Measurements from ENCODE around the gene SLC38A10. TPM values are rescaled to one million over a fixed set of nuclear protein-coding genes. Genes with fewer than 3 reads are reported as not detected.

The SLC38A10 gene
- total RNA-seq (2022) (120 and 121 TPM in 2 replicates), Bru-seq, nascent RNA (percentile 71 among the genes with signal in this experiment), BruChase-seq, experiment 1, labeled RNA remaining after a 6-hour chase (percentile 85 among the genes with signal in this experiment), BruChase-seq, experiment 2, labeled RNA remaining after a 2-hour chase (percentile 84 among the genes with signal in this experiment)
- long read RNA-seq, full-length matches to known transcripts: 39 of 92 reads
- long read RNA-seq, partial matches to known transcripts: 21 of 92 reads
- long read RNA-seq, other reads (novel, unspliced or antisense): 32 of 92 reads

DNA sequence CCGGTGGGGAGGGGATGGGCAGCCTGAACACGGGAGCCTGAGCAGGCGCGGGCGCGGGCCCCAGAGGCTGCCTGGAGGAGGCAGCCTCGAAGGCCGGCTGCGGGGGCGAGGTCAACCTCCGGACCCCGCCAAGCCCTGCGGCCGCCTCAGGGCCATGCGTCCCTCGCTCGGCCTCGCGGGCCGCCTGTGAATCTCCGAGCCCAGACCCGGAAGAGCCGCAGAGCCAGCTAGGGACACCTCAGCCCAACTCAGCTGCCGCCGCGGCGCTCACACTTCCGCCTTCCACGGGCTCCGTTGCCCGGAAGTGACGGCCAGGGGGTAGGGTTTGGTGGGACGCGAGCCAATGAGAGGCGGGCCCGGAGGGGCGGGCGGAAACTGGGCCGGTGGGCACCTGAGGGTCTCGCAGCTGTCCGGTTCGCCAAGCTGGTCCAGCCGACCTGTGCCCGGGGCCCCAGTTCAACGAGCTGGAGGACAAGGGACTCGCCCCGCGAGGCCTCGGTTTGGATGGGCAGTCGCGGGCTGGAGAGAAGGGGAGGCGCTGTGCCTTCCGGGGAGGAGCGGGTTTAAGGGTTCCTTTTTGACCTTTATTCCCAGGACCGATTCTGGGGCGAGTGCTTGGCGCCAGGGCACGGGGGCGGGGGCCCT lies at the start of gene SLC38A10:
SLC38A10 (minus strand) TSS at position 277 of the 645 bp plus-strand sequence. CDS start 386 bp downstream, outside the sequence.
- DNase-seq: peak; percentile 93
- TF ChIP-seq, protein P1, sequence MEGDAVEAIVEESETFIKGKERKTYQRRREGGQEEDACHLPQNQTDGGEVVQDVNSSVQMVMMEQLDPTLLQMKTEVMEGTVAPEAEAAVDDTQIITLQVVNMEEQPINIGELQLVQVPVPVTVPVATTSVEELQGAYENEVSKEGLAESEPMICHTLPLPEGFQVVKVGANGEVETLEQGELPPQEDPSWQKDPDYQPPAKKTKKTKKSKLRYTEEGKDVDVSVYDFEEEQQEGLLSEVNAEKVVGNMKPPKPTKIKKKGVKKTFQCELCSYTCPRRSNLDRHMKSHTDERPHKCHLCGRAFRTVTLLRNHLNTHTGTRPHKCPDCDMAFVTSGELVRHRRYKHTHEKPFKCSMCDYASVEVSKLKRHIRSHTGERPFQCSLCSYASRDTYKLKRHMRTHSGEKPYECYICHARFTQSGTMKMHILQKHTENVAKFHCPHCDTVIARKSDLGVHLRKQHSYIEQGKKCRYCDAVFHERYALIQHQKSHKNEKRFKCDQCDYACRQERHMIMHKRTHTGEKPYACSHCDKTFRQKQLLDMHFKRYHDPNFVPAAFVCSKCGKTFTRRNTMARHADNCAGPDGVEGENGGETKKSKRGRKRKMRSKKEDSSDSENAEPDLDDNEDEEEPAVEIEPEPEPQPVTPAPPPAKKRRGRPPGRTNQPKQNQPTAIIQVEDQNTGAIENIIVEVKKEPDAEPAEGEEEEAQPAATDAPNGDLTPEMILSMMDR (IDR thresholded peaks at IDR 0.05; ENCODE audit: unreplicated experiment): no peak
- Mint-ChIP-seq H3K9me3 (ENCODE audit: low read depth, unreplicated experiment) (no peaks in the 10 kb centered on the region), H3K27ac (ENCODE audit: unreplicated experiment) (peak within 1 kb of the TSS; percentile 91), H3K36me3 (ENCODE audit: insufficient read depth, unreplicated experiment) (peaks cover 38% of the 10 kb centered on the region), H3K27me3 (ENCODE audit: unreplicated experiment) (peaks cover 4% of the 10 kb centered on the region), H3K4me3 (ENCODE audit: low read depth, unreplicated experiment) (peak within 1 kb of the TSS; percentile 98), H3K4me1 (ENCODE audit: low read depth, unreplicated experiment) (peaks cover 8% of the 10 kb centered on the region)
- intact Hi-C loops (cut with micrococcal nuclease; ENCODE audit: unreplicated experiment): loop anchor here (10.0 kb wide), 1 partner anchor 190 kb away; no protein-coding TSS in a partner anchor
- no TSS peak for BruUV-seq (replicated peaks)
- CTCF ChIA-PET: interaction anchor here (0.6 to 1.2 kb wide), 4 partner anchors 14 to 189 kb away, joined by 3 to 7 read pairs (median 4); no protein-coding TSS in a partner anchor

DNA sequence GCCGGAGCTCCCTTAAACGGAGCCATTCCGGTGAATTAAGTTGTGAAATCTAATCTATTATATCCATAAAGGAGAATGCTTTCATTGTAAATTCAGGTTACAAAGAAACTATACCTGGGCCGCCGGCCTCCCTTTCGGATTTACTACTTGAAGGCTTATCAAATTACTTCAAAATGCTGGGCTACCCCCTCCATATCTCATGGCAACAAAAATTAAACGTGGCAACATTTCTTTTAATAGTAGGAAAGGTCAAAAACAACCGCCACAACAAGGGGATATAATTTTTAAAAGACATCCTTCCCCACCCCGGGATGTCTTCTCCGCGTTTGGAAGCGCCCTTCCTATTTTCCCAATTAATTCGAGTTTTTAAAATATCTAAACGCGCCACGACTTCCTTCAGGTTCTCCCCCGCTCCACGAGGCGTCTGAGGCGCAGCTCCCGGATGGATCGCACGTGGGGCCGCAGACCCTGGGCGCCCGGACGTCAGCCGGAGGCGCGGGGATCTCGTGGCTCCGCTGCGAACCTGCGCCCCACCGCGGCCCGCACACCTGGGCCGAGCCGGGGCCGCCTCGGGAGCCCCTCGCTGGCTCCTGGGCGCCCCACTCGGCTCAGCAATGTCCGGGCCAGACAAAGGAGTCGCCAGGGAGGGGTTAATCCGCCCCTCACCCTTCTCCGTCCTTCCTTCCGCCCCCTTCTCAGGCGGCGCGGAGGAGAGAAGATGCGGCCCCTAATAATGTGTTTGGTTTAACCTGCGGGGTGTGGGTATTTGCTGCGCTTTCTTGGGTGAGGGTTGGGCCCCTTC lies 47.4 kb upstream of the SLC38A10 start:
- TF ChIP-seq, protein P1 (IDR thresholded peaks at IDR 0.05; ENCODE audit: unreplicated experiment): no peak
- CTCF ChIA-PET: interaction anchor here (0.5 to 1.2 kb wide), 2 partner anchors 13 to 1622 kb away, joined by 3 to 5 read pairs; no protein-coding TSS in a partner anchor
- TSS peak; percentile 10 for BruUV-seq (replicated peaks)
- H3K27me3 Mint-ChIP-seq (ENCODE audit: unreplicated experiment): no peaks in the 10 kb centered on the region
- H3K36me3 Mint-ChIP-seq (ENCODE audit: insufficient read depth, unreplicated experiment): peaks cover 70% of the 10 kb centered on the region
- no peak for DNase-seq
- H3K9me3 Mint-ChIP-seq (ENCODE audit: low read depth, unreplicated experiment): no peaks in the 10 kb centered on the region
- H3K4me1 Mint-ChIP-seq (ENCODE audit: low read depth, unreplicated experiment): peaks cover 34% of the 10 kb centered on the region
- intact Hi-C loops (cut with micrococcal nuclease; ENCODE audit: unreplicated experiment): no loop called here
- H3K4me3 Mint-ChIP-seq (ENCODE audit: low read depth, unreplicated experiment): peak overlapping the region; percentile 75
- H3K27ac Mint-ChIP-seq (ENCODE audit: unreplicated experiment): peak overlapping the region; percentile 45

DNA sequence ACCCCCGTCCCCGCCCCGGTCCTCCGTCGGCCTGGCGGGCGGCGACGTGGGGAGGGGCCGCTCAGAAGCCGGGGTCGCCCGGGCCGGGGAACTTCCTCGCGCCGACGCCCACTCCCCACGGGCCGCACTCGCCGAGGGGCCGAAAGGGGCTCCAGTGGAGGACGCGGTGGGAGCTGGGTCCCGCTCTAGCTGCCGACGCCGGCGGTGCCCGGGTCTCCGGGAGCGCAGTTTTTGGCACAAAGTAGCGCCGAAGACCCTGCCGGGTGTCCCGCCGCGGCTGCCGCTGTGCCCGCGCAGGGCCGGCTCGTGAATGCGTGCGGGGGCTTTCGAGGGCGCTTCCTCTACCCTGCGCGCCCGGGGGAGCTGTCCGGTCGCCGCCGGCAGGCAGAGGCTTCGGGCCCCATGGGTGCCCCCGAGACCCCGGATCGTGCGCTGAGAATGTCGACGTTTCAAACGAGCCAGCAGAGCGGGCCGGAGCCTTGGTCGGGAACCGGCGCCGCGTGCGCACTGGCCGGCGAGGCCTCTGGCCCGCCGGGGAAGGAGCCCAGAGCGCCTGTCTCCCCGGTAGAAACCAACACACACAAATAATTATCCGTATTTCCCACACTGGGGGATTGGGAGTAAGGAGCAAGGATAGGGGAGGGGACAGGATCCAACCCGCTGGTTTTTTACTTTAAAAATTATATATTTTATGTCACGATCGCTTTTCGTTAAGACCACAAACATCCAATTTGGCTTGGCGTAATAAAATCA lies 46.6 kb upstream of the SLC38A10 start:
- H3K9me3 Mint-ChIP-seq (ENCODE audit: low read depth, unreplicated experiment): no peaks in the 10 kb centered on the region
- CTCF ChIA-PET: interaction anchor here (0.5 to 1.2 kb wide), 2 partner anchors 13 to 1623 kb away, joined by 3 to 5 read pairs; no protein-coding TSS in a partner anchor
- no peak for DNase-seq
- peak overlapping the region; percentile 45 for H3K27ac Mint-ChIP-seq (ENCODE audit: unreplicated experiment)
- no peaks in the 10 kb centered on the region for H3K27me3 Mint-ChIP-seq (ENCODE audit: unreplicated experiment)
- BruUV-seq (replicated peaks): no TSS peak
- H3K36me3 Mint-ChIP-seq (ENCODE audit: insufficient read depth, unreplicated experiment): peaks cover 65% of the 10 kb centered on the region
- H3K4me3 Mint-ChIP-seq (ENCODE audit: low read depth, unreplicated experiment): peak overlapping the region; percentile 75
- peaks cover 37% of the 10 kb centered on the region for H3K4me1 Mint-ChIP-seq (ENCODE audit: low read depth, unreplicated experiment)
- TF ChIP-seq, protein P1 (IDR thresholded peaks at IDR 0.05; ENCODE audit: unreplicated experiment): no peak
- intact Hi-C loops (cut with micrococcal nuclease; ENCODE audit: unreplicated experiment): no loop called here

Data from Calu3 (cell line).